HepG2 (cell line): ENCODE data around the gene HSP90AB1. TPM values are rescaled to one million over a fixed set of nuclear protein-coding genes. Genes with fewer than 3 reads are reported as not detected.

Experiments used
- HNF1A ChIP-seq, 2 experiments: sonication (generic) in 1 of 2; formaldehyde crosslinking in 1 of 2; IDR thresholded peaks; 2 replicates each; pipeline versions ENCODE4 v1.4.0 to v1.6.1; 2016 to 2020; ENCODE audit warnings: borderline replicate concordance in 1 of 2, low read depth in 1 of 2, mild to moderate bottlenecking in 1 of 2, missing genetic modification reagents in 1 of 2
- KDM3A ChIP-seq: IDR thresholded peaks from 2 replicates; pipeline ENCODE4 v1.6.1; 2018; ENCODE audit warnings: low read depth, missing compliant biosample characterization
- KLF6 ChIP-seq: IDR thresholded peaks from 2 replicates; pipeline ENCODE4 v1.8.0; 2016; ENCODE audit warnings: missing biosample characterization, missing genetic modification reagents
- LCORL ChIP-seq, 2 experiments: fragments of 450-650 bp in 1 of 2; sonication (generic) in 1 of 2; formaldehyde crosslinking in 1 of 2; IDR thresholded peaks; 2 replicates each; pipeline versions ENCODE4 v1.5.0 to v1.6.1; 2017 to 2020; ENCODE audit warnings: antibody characterized with exemption in 1 of 2, missing genetic modification reagents in 1 of 2
- RAD51 ChIP-seq: fragments of 450-650 bp; IDR thresholded peaks from 2 replicates; pipeline ENCODE4 v1.6.1; 2016; ENCODE audit warnings: borderline replicate concordance
- TAF15 ChIP-seq: fragments of 200-400 bp; formaldehyde crosslinking; IDR thresholded peaks from one replicate; pipeline ENCODE4 v1.6.1; 2018; ENCODE audit warnings: mild to moderate bottlenecking, low read depth, low read length; ENCODE audit not compliant: poor library complexity, severe bottlenecking
- ZBTB46 ChIP-seq: sonication (generic); formaldehyde crosslinking; IDR thresholded peaks from 2 replicates; pipeline ENCODE4 v1.4.0; 2020; ENCODE audit warnings: mild to moderate bottlenecking, missing genetic modification reagents, borderline replicate concordance
- ZNF569 ChIP-seq: sonication (generic); formaldehyde crosslinking; IDR thresholded peaks from 2 replicates; pipeline ENCODE4 v1.5.0; 2020; ENCODE audit warnings: mild to moderate bottlenecking, missing genetic modification reagents, moderate library complexity, borderline replicate concordance
- polyA plus RNA-seq, 8 experiments: library from polyadenylated mRNA; depleted of rRNA in 3 of 8; stranded (reverse) in 7 of 8; unstranded in 1 of 8; fragments of >200 nt; fragmentation: Illumina TruSeq in 4 of 8; extraction: Trizol in 4 of 8; gene quantifications; 2 replicates each; pipeline versions ENCODE4 v1.2.1 to v1.2.3, GENCODE V29; 2011 to 2016; ENCODE audit warnings: low read depth in 4 of 8, missing spikeins in 1 of 8, mixed read lengths in 1 of 8; ENCODE audit not compliant: insufficient read depth in 1 of 8
- total RNA-seq, 5 experiments: library from RNA; depleted of rRNA; stranded (reverse); fragments of >200 nt; fragmentation: Illumina TruSeq; extraction: Trizol; gene quantifications; 2 replicates each; pipeline ENCODE4 v1.2.3, GENCODE V29; 2016; ENCODE audit warnings: low read depth in 1 of 5
- TF ChIP-seq, protein P1 (sequence below): sonication (generic); formaldehyde crosslinking; IDR thresholded peaks from 2 replicates; pipeline ENCODE4 v1.4.0; 2020; ENCODE audit warnings: missing genetic modification reagents
- TF ChIP-seq, protein P2 (sequence below): sonication (generic); formaldehyde crosslinking; IDR thresholded peaks from 2 replicates; pipeline ENCODE4 v1.8.0; 2022; ENCODE audit warnings: missing genetic modification reagents, mild to moderate bottlenecking, borderline replicate concordance

Gene HSP90AB1
- total and polyA plus RNA-seq, 2 of the 13 experiments (the other 11 are each of a cell fraction or from before 2014, with no cell fraction given), result 1,325 to 1,472 TPM

GRCh38 chr6:44245912-44246662, 814 bp upstream of the HSP90AB1 start (continued):
- TF ChIP-seq ZBTB46 (no peak), KLF6 (CRISPR knock-in tag) (peak; percentile 81), ZNF569 (CRISPR knock-in tag) (no peak; the same call in 1 of the 2 replicates), TAF15 (peak; percentile 35), LCORL (IDR thresholded peaks at IDR 0.05) (peak; percentile 81), LCORL (CRISPR knock-in tag; IDR thresholded peaks at IDR 0.05) (peak; percentile 99), RAD51 (no peak), HNF1A (IDR thresholded peaks at IDR 0.05; ENCODE audit: low read depth) (no peak; the same call in 1 of the 2 replicates), HNF1A (CRISPR knock-in tag; IDR thresholded peaks at IDR 0.05; ENCODE audit: borderline replicate concordance) (no peak; the same call in 1 of the 2 replicates), KDM3A (CRISPR knock-in tag) (peak; percentile 32; the same call in 1 of the 2 replicates)
- TF ChIP-seq, protein P1, sequence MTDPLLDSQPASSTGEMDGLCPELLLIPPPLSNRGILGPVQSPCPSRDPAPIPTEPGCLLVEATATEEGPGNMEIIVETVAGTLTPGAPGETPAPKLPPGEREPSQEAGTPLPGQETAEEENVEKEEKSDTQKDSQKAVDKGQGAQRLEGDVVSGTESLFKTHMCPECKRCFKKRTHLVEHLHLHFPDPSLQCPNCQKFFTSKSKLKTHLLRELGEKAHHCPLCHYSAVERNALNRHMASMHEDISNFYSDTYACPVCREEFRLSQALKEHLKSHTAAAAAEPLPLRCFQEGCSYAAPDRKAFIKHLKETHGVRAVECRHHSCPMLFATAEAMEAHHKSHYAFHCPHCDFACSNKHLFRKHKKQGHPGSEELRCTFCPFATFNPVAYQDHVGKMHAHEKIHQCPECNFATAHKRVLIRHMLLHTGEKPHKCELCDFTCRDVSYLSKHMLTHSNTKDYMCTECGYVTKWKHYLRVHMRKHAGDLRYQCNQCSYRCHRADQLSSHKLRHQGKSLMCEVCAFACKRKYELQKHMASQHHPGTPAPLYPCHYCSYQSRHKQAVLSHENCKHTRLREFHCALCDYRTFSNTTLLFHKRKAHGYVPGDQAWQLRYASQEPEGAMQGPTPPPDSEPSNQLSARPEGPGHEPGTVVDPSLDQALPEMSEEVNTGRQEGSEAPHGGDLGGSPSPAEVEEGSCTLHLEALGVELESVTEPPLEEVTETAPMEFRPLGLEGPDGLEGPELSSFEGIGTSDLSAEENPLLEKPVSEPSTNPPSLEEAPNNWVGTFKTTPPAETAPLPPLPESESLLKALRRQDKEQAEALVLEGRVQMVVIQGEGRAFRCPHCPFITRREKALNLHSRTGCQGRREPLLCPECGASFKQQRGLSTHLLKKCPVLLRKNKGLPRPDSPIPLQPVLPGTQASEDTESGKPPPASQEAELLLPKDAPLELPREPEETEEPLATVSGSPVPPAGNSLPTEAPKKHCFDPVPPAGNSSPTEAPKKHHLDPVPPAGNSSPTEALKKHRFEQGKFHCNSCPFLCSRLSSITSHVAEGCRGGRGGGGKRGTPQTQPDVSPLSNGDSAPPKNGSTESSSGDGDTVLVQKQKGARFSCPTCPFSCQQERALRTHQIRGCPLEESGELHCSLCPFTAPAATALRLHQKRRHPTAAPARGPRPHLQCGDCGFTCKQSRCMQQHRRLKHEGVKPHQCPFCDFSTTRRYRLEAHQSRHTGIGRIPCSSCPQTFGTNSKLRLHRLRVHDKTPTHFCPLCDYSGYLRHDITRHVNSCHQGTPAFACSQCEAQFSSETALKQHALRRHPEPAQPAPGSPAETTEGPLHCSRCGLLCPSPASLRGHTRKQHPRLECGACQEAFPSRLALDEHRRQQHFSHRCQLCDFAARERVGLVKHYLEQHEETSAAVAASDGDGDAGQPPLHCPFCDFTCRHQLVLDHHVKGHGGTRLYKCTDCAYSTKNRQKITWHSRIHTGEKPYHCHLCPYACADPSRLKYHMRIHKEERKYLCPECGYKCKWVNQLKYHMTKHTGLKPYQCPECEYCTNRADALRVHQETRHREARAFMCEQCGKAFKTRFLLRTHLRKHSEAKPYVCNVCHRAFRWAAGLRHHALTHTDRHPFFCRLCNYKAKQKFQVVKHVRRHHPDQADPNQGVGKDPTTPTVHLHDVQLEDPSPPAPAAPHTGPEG (CRISPR knock-in tag), result no peak; the same call in 1 of the 2 replicates
- TF ChIP-seq, protein P2, sequence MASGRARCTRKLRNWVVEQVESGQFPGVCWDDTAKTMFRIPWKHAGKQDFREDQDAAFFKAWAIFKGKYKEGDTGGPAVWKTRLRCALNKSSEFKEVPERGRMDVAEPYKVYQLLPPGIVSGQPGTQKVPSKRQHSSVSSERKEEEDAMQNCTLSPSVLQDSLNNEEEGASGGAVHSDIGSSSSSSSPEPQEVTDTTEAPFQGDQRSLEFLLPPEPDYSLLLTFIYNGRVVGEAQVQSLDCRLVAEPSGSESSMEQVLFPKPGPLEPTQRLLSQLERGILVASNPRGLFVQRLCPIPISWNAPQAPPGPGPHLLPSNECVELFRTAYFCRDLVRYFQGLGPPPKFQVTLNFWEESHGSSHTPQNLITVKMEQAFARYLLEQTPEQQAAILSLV (CRISPR knock-in tag), result peak; percentile 48
